Adipose tissue (tissue), 3 donors: Measurements from ENCODE around the gene C2orf80. TPM values are rescaled to one million over a fixed set of nuclear protein-coding genes. Genes with fewer than 3 reads are reported as not detected.
"Not testable (repeated sequence)": the region's sequence is repeated elsewhere in the genome, so short reads cannot be mapped to it uniquely, and the experiment has no call there.

Experiments used
- H3K27ac ChIP-seq: one replicate; pipeline ENCODE4 v1.5.1; 2013; ENCODE audit warnings: low read depth, low read length
- WGBS, 3 donors: extraction: QIAGEN DNeasy Blood & Tissue Kit; methylation state at CpG; one replicate each; pipeline ENCODE4 v1.1.7; 2013; 5-methylcytosine and 5-hydroxymethylcytosine counted together
- polyA plus RNA-seq, 3 donors: library from polyadenylated mRNA; stranded (reverse); fragments of 200-250 nt; gene quantifications; one replicate each; pipeline ENCODE4 v1.2.3, GENCODE V29; 2013
- donor health status: healthy with polysubstance abuse.
- donor health status: Bipolar disorder and iron deficiency.
- donor health status: healthy.

Gene C2orf80
- not detected for polyA plus RNA-seq

DNA sequence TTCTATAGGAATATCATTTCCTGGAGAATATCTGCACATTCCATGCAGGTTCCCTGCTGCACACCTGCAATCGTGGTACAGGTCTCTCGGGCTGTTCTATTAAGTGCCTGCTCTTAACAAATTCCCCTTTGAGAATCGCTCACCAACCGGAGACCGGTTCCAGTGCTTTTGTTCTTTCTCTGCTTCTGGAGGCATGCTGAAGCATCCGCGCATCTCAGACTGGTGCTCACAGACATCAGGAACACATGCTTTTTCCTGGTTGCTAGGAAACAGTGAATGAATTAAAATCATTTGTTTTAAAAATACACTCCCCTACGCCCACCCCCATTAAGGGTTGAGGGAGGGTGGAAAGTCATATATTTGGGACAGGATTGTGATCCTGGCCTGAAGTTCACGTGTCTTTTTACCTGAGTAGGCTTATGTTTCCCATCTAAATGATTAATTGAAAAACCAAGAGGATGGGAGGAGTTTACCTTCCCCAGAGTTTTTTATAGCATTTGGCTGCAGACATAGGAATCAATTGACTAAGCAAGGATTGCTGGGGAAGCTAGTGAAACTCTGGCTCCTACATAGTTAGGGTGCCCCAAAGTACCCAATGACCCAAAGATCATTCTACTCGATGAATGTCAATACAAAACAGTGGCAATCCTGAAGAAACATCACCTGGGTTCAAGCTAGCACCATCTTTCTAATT, at the start of gene C2orf80:
Gene C2orf80, minus strand, starts transcription at position 221 of the 694 bp plus-strand sequence. CDS start 3,044 bp downstream, outside the sequence.
- 62 to 70% (median 69%) methylated on average over 10 of the region's 10 CpGs for whole genome bisulfite sequencing, 3 donors
- no peak within 1 kb of the TSS for H3K27ac ChIP-seq

DNA sequence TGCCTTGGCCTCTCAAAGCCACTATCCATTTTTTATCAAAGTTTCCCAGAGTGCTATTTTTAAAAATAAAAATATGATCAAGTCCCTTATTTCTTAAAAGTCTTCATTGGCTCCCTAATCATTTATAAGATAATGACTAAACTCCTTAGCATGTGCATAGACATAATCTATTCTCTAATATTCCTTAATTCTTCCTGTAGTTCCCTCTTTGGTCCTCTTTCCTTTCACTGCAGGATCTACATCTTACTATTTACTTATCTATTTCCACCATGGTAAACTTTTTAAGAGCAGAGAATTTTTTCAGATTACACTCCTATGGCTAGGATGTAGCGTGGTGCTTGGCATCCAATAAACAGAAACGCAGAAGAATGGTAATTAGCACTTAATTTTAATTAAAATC, 46.0 kb upstream of the C2orf80 start:
- 64 to 98% (median 96%) methylated on average over 2 of the region's 2 CpGs for WGBS, 3 donors
- no peak overlapping the region for H3K27ac ChIP-seq

DNA sequence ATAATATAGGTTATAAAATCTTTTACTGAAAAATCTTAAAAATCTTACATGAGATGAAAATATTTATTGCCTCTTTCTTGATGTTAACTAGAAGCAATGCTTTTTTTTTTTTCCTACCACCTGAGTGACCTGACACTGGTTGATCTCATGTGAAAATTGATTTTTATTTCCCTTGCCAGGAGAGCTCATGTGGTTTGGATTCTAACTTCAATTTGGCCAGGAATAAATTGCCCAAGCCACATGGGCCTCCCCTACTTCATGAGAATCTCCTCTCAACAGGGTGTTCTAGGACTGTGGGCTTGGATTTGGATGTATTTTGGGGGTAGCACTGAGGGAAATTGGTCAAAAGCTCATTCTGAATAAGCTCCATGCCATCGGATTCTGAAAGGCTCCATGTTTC, 45.0 kb upstream of the C2orf80 start:
- no peak overlapping the region for H3K27ac ChIP-seq
- WGBS, 3 donors = 91 to 96% (median 96%) methylated on average over 1 of the region's 1 CpG

DNA sequence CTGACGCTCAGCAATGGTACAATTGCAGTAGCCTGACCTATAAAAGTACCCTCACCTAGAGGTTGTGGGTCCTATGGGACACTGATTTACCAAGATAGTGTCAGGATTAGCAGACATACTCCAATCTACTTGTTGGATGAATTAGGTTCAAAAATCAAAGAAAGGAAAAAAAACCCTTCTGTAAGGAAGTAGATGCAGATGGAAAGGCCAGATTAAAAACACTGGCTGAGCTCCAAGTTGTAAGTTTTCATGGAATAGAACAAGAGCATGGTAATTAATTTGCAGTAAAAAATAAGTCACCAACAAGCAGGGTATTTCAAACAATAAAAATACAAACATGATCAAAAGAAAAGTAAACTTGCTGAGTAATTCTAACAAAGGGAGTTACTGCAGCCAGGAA, 38.6 kb upstream of the C2orf80 start:
- 43 to 86% (median 53%) methylated on average over 1 of the region's 1 CpG for WGBS, 3 donors
- H3K27ac ChIP-seq = no peak overlapping the region

DNA sequence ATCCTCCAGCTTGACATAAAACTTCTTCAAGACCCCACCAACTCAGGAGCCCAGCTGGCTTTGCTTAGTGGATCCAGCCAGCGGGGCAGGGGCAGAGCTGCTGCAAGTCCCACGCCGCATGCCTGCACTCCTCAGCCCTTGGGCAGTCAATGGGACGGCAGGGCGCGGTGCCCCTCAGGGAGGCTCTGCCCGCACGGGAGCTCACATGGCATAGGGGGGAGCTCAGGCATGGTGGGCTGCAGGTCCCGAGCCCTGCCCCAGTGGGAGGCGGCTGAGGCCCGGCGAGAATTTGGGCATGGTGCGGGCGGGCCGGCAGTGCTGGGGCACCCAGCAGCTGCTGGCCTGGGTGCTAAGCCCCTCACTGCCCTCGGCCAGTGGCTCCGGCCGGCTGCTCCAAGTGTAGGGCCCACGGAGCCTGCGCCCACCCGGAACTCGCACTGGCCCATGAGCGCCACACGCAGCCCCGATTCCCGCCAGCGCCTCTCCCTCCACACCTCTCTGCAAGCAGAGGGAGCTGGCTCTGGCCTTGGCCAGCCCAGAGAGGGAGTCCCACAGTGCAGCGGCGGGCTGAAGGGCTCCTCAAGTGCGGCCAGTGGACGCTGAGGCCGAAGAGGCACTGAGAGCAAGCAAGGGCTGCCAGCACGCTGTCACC, 37.9 kb upstream of the C2orf80 start:
- 95 to 97% (median 97%) methylated on average over 25 to 33 of the region's 33 CpGs for WGBS, 3 donors
- no peak overlapping the region for H3K27ac ChIP-seq

DNA sequence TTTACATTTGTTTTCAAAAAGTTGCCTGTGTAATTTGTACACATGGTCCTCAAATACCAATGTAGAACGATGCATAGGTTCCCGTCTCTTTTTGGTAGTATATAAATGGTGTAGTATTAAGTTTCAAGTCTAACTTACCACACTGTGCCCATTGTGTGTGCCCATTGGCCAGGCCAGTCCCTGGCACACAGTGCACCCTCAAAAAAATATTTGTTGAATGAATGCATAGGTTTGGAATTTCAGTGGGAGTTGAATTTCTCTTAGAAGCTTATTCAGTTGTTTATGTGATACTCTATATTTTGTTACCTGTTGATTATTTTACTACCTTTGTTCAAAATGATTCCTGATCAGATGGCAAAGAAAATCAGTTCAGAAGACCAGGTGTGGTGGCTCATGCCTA, 35.0 kb upstream of the C2orf80 start:
- H3K27ac ChIP-seq = no peak overlapping the region
- 92 to 98% (median 97%) methylated on average over 2 of the region's 2 CpGs for WGBS, 3 donors

DNA sequence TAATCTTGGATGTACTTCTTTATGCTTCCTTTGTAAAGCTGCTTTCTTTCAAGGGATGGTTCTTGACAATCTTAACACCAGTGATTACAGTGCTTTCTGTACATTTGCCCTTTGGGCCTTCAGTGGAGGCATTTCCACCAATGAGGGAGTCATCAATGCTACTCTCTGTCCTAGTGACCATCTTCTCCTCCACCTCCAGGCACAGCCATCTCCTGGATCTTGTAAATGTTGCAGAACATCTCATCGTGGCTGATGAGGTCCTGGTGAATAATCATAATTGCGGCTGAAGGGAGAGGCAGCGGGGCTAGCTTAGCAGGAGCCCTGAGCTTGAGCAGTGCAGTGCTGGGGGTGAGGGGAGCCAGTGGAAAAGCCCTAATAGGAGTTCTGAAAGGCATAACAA, 32.5 kb upstream of the C2orf80 start:
- H3K27ac ChIP-seq = no peak overlapping the region
- 86 to 93% (median 90%) methylated on average over 3 of the region's 3 CpGs for WGBS, 3 donors

DNA sequence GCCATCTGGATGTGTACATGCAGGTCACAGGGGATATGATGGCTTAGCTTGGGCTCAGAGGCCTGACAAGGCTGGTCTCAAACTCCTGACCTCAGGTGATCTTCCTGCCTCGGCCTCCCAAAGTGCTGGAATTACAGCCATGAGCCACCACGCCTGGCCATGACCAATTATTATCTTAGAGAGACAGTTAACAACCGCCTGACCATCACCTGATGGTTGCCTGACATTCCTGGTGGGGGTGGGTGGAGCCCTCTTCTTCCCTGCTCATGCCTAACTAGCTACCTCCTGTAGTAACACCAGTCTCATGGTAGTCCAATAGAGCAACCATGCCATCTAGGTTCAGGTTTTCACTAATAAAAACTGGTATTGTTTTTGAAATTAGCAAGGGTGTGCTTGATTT, 32.0 kb upstream of the C2orf80 start:
- WGBS, 3 donors = 84 to 91% (median 87%) methylated on average over 3 of the region's 3 CpGs
- H3K27ac ChIP-seq = not testable (repeated sequence)

DNA sequence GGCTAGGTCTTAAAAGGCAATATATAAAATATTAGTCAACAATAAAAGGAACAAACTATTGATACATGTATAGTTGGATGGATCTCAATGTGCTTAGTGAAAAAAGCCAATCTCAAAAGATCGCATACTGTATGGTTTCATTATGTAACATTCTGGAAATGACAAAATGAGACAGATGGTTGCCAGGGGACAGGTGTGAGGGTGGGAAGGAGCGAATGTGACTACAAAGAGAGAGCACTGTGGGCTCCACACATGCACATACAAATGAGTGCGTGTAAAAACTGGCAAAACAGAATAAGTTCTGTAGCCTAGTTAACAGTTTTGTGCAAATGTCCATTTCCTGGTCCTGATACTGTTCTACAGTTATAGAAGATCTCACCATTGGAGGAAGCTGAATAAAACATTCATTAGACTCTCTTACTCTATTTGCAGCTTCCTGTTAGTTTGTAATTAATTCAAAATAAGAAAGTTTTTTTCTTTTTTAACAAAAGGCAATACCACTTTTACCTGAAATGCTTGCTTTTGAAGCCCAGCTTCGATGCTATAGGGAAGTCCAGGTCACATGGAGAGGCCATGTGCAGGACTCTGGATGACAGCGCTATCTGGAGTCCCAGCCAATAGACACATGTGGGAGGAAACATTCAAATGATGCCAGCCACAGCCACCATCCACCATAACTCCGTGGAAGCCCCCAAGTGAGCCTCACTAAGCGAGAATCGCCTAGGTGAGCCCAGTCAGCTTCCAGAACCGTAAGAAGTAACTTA, 21.0 kb upstream of the C2orf80 start:
- H3K27ac ChIP-seq = no peak overlapping the region
- WGBS, 3 donors = 86 to 90% (median 87%) methylated on average over 9 of the region's 9 CpGs

DNA sequence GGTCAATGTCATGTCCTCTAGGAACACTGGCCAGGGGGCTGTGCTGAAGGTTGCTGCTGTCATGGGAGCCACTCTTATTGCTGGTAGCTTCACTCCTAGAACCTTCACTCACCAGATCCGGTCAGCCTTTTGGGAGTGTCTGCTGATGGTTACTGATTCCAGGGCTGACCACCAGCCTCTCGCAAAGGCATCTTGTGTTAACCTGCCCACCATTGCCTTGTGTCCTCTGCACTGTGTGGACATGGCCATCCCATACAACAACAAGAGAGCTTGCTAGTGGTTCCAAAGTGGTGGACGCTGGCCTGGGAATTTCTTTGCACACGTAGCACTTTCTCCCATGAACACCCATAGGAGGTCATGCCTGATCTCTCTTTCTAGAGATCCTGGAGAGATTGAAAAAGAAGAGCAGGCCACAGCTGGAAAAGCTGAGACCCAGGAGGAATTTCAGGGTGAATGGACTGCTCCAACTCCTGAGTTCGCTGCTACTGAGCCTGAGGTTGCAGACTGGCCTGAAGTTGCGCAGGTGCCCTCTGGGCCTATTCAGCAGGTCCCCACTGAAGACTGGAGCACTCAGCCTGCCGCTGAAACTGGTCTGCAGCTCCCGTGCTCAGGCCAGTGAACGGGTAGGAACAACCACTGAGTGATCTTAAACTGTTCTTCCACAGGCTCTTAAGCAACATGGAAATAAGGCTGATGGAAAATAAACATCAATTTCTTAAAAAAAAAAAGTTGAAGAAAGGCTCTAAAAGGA, 18.7 kb upstream of the C2orf80 start:
- WGBS, 3 donors = 86 to 92% (median 90%) methylated on average over 9 of the region's 9 CpGs

DNA sequence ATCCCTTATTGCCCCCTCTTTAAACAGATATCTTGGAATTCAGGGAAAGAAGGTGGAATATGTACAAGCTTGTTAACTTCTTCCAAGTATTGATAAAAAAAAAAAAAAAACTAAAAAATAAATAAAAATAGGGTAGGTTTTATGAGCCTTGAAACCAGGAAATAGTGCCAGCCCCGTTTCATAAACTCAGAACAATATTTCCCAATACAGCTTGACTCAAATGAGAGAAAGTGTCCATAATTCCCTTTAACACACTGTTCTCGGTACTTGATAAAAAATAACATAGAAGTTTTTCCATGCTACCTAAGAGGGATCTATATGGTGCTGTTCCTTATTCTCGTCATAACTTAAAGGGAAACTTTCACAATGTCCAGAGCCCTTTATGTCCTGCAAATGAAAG, 17.9 kb upstream of the C2orf80 start:
- H3K27ac ChIP-seq = no peak overlapping the region
- 52 to 79% (median 58%) methylated on average over 3 of the region's 3 CpGs for WGBS, 3 donors

More for the DNA sequence above, 18.7 kb upstream of the C2orf80 start:
- no peak overlapping the region for H3K27ac ChIP-seq

DNA sequence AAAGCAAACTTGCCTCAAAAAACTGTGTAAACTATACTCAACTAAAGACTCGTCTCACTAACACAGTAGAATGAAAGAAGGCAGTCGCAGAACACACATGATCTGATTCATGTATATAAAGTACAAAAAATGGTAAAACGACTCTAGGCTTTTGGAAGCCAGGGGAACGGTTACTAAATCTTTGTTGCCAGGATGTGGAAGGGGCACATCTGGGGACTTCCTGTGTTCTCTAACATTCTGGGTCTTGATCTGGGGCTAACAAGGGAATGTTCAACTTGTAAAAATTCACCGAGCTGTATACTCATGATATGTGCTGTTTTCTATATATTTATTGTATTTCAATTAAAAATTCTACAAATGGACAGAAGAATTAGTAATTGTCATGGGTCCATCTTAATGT, 14.3 kb upstream of the C2orf80 start:
- H3K27ac ChIP-seq = no peak overlapping the region
- WGBS, 3 donors = 38 to 78% (median 44%) methylated on average over 5 of the region's 5 CpGs

DNA sequence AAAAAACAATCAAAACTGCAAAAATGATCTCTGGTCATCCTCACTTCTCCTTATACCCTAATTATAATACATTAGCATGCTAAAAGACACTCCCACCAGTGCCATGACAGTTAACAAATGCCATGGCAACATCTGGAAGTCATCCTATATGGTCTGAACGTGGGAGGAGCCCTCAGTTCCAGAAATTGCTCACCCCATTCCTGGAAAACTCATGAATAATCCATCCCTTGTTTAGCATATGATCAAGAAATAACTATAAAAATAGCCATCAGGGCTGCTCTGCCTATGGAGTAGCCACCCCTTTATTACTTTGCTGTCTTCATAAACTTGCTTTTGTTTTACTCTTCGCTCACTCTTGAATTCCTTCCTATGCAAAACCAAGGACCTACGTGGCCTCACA, 5.7 kb upstream of the C2orf80 start:
- 80 to 88% (median 82%) methylated on average over 3 of the region's 3 CpGs for WGBS, 3 donors
- H3K27ac ChIP-seq = no peak overlapping the region

DNA sequence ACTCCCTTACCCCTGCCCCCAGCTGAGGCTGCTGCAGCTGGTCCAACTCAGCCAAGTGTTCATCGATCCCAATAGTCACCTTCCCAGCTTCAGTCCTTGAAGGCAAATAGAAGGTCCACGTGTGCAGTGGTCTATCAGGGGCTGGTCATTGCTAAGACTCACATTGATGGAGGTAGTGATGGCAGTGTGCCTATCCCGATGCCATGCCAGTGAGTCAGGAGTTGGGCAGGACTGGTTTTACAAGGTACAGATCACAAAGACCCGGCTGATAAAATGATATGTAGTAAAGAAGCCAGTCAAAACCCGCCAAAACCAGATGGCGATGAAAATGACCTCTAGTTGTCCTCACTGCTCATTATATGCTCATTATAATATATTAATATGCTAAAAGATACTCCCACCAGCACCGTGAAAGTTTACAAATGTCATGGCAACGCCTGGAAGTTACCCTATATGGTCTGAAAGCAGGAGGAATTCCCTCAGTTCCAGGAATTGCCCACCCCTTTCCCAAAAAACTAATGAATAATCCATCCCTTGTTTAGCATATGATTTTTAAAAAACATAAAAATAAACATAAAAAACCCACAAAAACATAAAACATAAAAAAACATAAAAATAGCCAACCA, 2.9 kb upstream of the C2orf80 start:
- WGBS, 3 donors = 75 to 91% (median 89%) methylated on average over 8 of the region's 8 CpGs
- no peak overlapping the region for H3K27ac ChIP-seq

DNA sequence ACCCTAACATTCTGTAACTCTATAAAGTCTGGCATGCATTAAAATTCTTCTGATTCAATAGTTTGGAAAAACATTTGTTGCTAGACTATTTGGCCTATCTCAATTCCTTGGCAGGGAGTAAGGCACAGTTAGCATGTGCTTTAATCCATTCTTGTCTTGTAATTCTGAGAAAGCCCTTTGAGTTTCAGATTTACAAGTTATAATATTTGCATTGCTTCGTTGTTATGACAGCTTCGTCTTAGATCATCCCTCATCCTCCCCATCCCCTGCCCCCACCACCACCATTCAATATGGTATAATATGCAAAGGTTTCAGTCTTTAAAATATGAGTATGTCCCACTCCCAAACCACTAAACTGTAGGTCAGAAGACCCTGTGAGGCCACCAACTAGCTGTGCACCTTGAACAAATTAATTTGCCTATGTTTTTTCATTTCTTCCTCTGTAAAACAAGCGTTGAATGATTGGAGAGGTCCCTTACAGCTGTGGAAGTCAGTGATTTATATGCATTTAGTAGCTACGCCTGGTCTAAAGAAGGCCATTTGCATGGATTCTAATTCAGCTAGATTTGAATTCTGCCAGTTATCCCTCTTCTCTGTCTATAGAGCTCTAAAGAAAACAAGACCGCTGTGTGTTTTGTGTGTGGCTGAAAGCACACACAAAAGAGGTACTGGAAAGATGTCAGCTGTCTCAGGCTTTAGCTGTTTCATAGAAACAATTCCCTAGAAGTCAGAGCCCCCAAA, 591 bp downstream of the C2orf80 start:
- no peak overlapping the region for H3K27ac ChIP-seq
- WGBS, 3 donors = 81 to 83% (median 82%) methylated on average over 5 of the region's 5 CpGs

DNA sequence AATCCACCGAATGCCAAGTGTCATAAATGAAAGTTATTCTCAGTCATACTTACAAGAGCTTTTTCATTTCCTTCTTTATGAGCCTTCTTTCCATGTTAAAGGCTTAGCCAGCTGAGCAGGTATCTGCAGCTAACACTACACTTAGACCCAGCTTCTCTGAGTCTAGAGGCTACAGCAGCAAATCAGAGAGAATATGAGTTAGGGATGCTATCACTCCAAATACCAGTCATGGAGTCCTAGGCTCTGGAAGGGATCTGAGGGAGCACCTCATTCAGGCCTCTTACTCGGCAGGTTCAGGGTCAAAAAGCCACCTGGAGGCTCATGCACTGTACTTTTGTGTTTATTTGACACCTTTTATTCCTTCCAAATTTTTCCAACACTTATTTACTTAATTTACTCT, 2.9 kb downstream of the C2orf80 start:
- 74 to 94% (median 87%) methylated on average over 2 of the region's 2 CpGs for WGBS, 3 donors
- H3K27ac ChIP-seq = no peak overlapping the region

DNA sequence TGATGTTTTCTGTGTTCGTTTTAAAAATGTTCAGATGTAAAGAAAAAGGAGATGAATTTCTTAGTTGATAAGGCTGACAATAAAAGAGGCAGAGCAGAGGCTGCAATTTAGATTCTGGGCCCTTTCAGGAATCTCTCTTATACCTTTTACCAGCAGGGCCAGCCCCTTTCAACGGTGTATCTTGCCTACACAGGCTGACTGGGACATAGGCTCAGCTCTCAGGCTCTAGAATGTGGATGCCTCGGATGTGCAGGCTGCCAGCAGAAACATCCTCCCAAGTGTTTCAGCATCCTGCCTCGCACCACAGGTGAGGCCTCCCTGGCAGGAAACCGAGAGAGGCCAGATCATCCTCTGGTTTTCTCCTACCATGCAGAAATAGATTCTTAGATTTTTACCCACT, 3.4 kb downstream of the C2orf80 start:
- WGBS, 3 donors = 68 to 71% (median 70%) methylated on average over 5 of the region's 5 CpGs
- H3K27ac ChIP-seq = no peak overlapping the region
